ENCODE results near the gene FANCC. TPM values are rescaled to one million over a fixed set of nuclear protein-coding genes. Genes with fewer than 3 reads are reported as not detected.
A peak's percentile ranks its signal among the peaks of the same experiment; 100 is the strongest.

Gene FANCC
- total and polyA plus RNA-seq, 2 experiments from 2014 or later, result 11.9 to 14.0 TPM

DNA sequence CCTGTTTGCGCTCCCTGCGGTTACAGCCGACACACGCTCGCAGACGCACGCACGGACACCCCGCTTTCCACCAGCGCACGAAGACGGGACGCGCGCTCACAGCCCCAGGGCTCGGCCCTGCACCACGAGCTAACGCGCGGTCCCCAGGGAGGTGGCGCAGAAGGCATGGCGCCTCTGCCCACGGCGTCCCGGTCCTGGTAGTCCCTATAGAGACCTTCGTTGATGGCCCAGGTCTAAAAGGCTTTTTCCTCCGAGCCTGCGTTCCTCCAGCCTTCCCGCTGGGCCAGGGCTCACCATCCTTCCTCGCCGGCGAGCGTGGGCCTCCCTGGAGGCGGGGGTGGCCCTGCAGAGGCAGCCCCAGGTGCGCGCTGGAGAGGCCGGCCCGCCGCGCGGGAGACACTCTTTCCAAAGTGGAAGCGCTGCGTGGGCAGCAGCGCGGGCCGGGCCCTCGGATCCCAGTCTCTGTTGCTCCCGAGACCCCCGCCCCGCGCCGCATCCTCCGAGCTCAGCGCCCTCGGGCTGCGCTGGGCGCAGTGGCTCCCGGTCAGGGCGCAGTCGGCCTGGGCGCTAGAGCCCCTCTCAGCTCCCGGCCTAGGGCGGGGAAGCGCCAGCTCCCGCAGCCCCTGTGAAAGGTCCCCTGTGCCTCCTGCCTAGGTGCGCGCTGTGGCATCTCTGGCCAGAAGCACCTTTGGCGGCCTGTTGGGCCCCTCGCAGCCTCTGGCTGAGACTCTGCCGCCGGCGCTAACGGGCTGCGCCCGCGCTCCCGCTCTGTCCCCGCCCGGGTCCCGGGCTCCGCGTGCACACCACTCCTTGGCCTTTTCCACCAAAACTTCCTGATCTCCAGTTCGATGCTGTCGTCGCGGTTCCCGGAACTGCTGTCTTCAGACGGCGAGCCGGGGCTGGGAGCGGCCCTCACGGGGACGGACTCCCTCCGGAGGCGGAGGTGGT lies 31.9 kb upstream of the FANCC start:
- DNase-seq (ENCODE audit: low read depth in 1 of 2, low spot score in 1 of 2), result peak; percentile 9 to 10
- peaks cover 29% of the 10 kb centered on the region for H3K27me3 ChIP-seq
- no peak for TF ChIP-seq CTCF (IDR thresholded peaks at IDR 0.05; ENCODE audit: low read depth, low read length)
- no peaks in the 10 kb centered on the region for H3K36me3 ChIP-seq
- H3K9me3 ChIP-seq (ENCODE audit: low read depth), result no peaks in the 10 kb centered on the region
- peak overlapping the region; percentile 22 for H3K4me3 ChIP-seq
- no peak overlapping the region for H3K27ac ChIP-seq
- H3K4me1 ChIP-seq (ENCODE audit: low read depth), result no peaks in the 10 kb centered on the region

DNA sequence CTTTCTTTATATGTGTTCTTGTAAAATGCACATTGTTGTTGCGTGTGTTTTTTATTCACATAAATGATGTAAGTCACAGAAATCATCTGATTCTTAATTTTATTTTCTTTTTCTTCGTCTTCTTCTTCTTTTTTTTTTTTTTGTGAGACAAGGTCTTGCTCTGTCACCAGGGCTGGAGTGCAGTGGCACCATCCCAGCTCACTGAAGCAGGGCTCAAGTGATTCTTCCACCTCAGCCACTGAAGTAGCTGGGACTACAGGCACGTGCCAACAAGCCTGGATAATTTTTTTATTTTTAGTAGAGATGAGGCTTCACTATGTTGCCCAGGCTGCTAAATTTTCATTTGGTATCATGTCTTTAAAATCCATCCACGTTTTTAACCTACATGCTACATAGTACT lies 28.5 kb upstream of the FANCC start:
- Histone ChIP-seq H3K9me3 (ENCODE audit: low read depth) (no peaks in the 10 kb centered on the region), H3K27me3 (peaks cover 28% of the 10 kb centered on the region), H3K27ac (no peak overlapping the region), H3K4me3 (no peak overlapping the region), H3K36me3 (no peaks in the 10 kb centered on the region), H3K4me1 (ENCODE audit: low read depth) (peaks cover 7% of the 10 kb centered on the region)
- DNase-seq (ENCODE audit: low read depth in 1 of 2, low spot score in 1 of 2), result no peak
- TF ChIP-seq CTCF (IDR thresholded peaks at IDR 0.05; ENCODE audit: low read depth, low read length), result no peak

DNA sequence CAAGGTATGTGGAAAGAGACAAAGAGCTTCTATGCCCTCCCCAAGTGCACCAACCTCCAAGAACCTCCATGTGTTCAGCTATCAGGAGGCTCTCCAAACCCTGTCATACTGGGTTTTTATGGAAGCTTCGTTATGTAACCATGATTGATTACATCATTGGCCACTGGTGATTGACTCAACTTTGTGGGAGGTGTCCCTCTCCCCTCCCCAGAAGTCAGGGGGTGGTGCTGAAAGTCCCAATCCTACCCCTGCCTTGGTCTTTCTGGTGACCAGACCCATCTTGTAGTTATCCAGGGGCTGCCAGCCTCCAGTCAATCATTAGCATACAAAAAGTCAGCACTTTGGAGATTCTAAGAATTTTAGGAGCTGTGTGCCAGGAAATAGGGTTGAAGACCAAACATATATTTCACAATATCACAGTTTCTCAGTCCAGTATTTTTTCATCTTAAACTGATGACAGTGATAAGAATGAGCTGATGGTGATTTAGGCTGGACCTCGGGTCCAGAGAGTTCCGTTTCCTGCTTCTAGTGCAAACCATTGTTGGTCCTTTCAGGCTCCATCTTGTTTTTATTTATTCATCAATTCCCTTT lies 27.3 kb upstream of the FANCC start:
- TF ChIP-seq CTCF (IDR thresholded peaks at IDR 0.05; ENCODE audit: low read depth, low read length), result no peak
- no peaks in the 10 kb centered on the region for H3K9me3 ChIP-seq (ENCODE audit: low read depth)
- peaks cover 16% of the 10 kb centered on the region for H3K27me3 ChIP-seq
- H3K36me3 ChIP-seq, result no peaks in the 10 kb centered on the region
- DNase-seq (ENCODE audit: low read depth in 1 of 2, low spot score in 1 of 2), result no peak
- H3K27ac ChIP-seq, result no peak overlapping the region
- peaks cover 7% of the 10 kb centered on the region for H3K4me1 ChIP-seq (ENCODE audit: low read depth)
- no peak overlapping the region for H3K4me3 ChIP-seq

DNA sequence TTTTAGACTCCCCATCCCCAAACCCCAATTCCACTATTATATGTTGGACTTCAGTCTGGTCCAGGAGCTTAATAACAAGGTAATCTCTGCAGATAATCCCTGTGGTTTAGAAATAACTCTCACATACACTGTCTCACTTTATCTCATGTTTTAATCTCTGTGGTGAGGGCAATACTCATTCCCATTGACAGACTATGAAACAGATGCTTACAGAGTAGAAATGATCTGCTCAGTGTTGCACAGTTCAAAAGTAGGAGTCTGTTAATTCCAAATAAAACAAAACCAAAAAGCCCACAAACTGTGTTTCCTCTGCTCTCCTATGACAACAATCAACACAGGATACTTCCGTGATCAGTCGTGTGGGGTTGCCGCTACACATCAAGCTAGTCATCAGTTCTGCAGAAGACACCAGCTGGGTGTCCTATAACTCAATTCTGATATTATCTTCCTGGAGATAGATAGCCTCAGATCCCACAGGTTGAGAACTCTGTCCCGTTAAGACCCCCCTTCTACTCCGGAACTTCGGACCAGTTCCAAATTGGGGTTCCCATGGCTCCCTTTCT lies 26.3 kb upstream of the FANCC start:
- Histone ChIP-seq H3K27me3 (peaks cover 6% of the 10 kb centered on the region), H3K27ac (no peak overlapping the region), H3K4me3 (no peak overlapping the region), H3K9me3 (ENCODE audit: low read depth) (no peaks in the 10 kb centered on the region), H3K4me1 (ENCODE audit: low read depth) (peaks cover 7% of the 10 kb centered on the region), H3K36me3 (no peaks in the 10 kb centered on the region)
- TF ChIP-seq CTCF (IDR thresholded peaks at IDR 0.05; ENCODE audit: low read depth, low read length), result no peak
- DNase-seq (ENCODE audit: low read depth in 1 of 2, low spot score in 1 of 2), result no peak

DNA sequence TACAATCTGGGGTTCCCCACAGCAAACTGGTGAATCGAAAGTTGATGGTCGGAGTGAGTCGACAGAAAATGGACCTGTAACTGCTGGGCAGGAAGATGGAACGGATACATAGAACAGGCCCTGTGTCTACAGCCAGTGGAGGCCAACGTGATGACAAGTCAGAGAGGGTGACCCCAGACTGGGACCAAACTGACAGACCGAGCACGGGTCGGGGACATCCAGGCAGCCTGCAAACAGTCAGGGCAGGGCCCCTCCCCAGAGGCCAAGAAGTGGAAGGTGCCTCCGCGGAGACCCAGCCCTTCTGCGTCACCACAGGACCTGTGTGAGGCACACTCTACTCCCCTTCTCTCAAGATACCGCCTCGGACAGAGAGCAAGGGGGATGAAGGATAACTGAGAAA lies 25.1 kb upstream of the FANCC start:
- Histone ChIP-seq H3K36me3 (no peaks in the 10 kb centered on the region), H3K4me3 (no peak overlapping the region), H3K9me3 (ENCODE audit: low read depth) (no peaks in the 10 kb centered on the region), H3K27ac (no peak overlapping the region), H3K27me3 (no peaks in the 10 kb centered on the region), H3K4me1 (ENCODE audit: low read depth) (peaks cover 7% of the 10 kb centered on the region)
- TF ChIP-seq CTCF (IDR thresholded peaks at IDR 0.05; ENCODE audit: low read depth, low read length), result no peak
- DNase-seq (ENCODE audit: low read depth in 1 of 2, low spot score in 1 of 2), result peak in 1 of 2 donors; percentile 85
